Neural progenitor cell (in vitro differentiated cells): ENCODE data around the gene MUC5AC. TPM values are rescaled to one million over a fixed set of nuclear protein-coding genes. Genes with fewer than 3 reads are reported as not detected.

ENCODE experiments used
- DNase-seq: peaks from one replicate; pipeline ENCODE4 v3.0.0-alpha.2; 2016; ENCODE audit warnings: low spot score
- H2AFZ ChIP-seq: fragments of 200-600 bp; sonication (generic); replicated peaks from 2 replicates; pipeline ENCODE4 v1.6.1; 2016; ENCODE audit warnings: antibody characterized with exemption
- H3F3A ChIP-seq: fragments of 200-600 bp; sonication (generic); 2 replicates; pipeline ENCODE4 v1.6.1; 2016; ENCODE audit warnings: antibody characterized with exemption, low read depth
- H3K27ac ChIP-seq: fragments of 200-600 bp; sonication (generic); 2 replicates; pipeline ENCODE4 v1.5.1; 2016; ENCODE audit warnings: mild to moderate bottlenecking
- H3K27me3 ChIP-seq: fragments of 200-600 bp; sonication (generic); 2 replicates; pipeline ENCODE4 v1.6.1; 2016; ENCODE audit warnings: mild to moderate bottlenecking, moderate library complexity
- H3K36me3 ChIP-seq: fragments of 200-600 bp; sonication (generic); 2 replicates; pipeline ENCODE4 v1.5.1; 2016
- H3K4me1 ChIP-seq: fragments of 200-600 bp; sonication (generic); 2 replicates; pipeline ENCODE4 v1.6.1; 2016; ENCODE audit warnings: mixed run types
- H3K4me2 ChIP-seq: fragments of 200-600 bp; sonication (generic); 2 replicates; pipeline ENCODE4 v1.6.1; 2016
- H3K4me3 ChIP-seq: fragments of 200-600 bp; sonication (generic); 2 replicates; pipeline ENCODE4 v1.5.1; 2016
- H3K79me2 ChIP-seq: fragments of 200-600 bp; sonication (generic); 2 replicates; pipeline ENCODE4 v1.6.1; 2016; ENCODE audit warnings: low read depth
- H3K9ac ChIP-seq: fragments of 200-600 bp; sonication (generic); 2 replicates; pipeline ENCODE4 v1.6.1; 2016
- H3K9me3 ChIP-seq: fragments of 200-600 bp; sonication (generic); 2 replicates; pipeline ENCODE4 v1.5.1; 2016; ENCODE audit warnings: low read depth
- H4K20me1 ChIP-seq: fragments of 200-600 bp; sonication (generic); 2 replicates; pipeline ENCODE4 v1.6.1; 2016; ENCODE audit warnings: low read depth
- H3K27ac Mint-ChIP-seq: 3 replicates; pipeline ENCODE4 v1.8.0; 2021; ENCODE audit warnings: mixed read lengths
- H3K27me3 Mint-ChIP-seq: 2 replicates; pipeline ENCODE4 v1.8.0; 2022; ENCODE audit warnings: low read depth, mild to moderate bottlenecking, inconsistent platforms, moderate library complexity, mixed read lengths; ENCODE audit not compliant: insufficient read depth
- H3K36me3 Mint-ChIP-seq: 3 replicates; pipeline ENCODE4 v1.8.0; 2021; ENCODE audit warnings: mixed read lengths
- H3K4me1 Mint-ChIP-seq: 3 replicates; pipeline ENCODE4 v1.8.0; 2021; ENCODE audit warnings: mixed read lengths
- H3K4me3 Mint-ChIP-seq: 3 replicates; pipeline ENCODE4 v1.8.0; 2021; ENCODE audit warnings: mild to moderate bottlenecking, moderate library complexity, mixed read lengths
- H3K9me3 Mint-ChIP-seq: 3 replicates; pipeline ENCODE4 v1.8.0; 2020; ENCODE audit warnings: mixed read lengths
- CTCF ChIP-seq: fragments of 200-600 bp; sonication (generic); IDR thresholded peaks from 2 replicates; pipeline ENCODE4 v1.5.1; 2017; ENCODE audit warnings: antibody characterized with exemption, mild to moderate bottlenecking
- EZH2 ChIP-seq: fragments of 200-600 bp; sonication (generic); IDR thresholded peaks from 2 replicates; pipeline ENCODE4 v1.6.1; 2017; ENCODE audit warnings: antibody characterized with exemption, mild to moderate bottlenecking, moderate library complexity
- EZH2phosphoT487 ChIP-seq: fragments of 200-600 bp; sonication (generic); IDR thresholded peaks from 2 replicates; pipeline ENCODE4 v1.6.1; 2017; ENCODE audit warnings: antibody characterized with exemption
- total RNA-seq: library from RNA; depleted of rRNA; stranded (reverse); fragments of >200 nt; gene quantifications from 2 replicates; pipeline ENCODE4 v1.2.3, GENCODE V29; 2015; ENCODE audit warnings: low replicate concordance

Gene MUC5AC
- total RNA-seq, 1 donor from 2014 or later, result not detected

- Histone ChIP-seq H3K9me3 (no peaks in the 10 kb centered on the region), H3K4me1 (no peaks in the 10 kb centered on the region), H3K36me3 (no peaks in the 10 kb centered on the region), H3K9ac (no peak overlapping the region), H3K27me3 (no peaks in the 10 kb centered on the region), H3F3A (no peaks in the 10 kb centered on the region), H4K20me1 (no peaks in the 10 kb centered on the region), H3K27ac (no peak overlapping the region), H3K4me2 (no peak overlapping the region), H3K4me3 (no peak overlapping the region), H3K79me2 (no peaks in the 10 kb centered on the region), H2AFZ (no peak overlapping the region)
- DNase-seq, result no peak
- Mint-ChIP-seq H3K27me3 (no peaks in the 10 kb centered on the region), H3K4me1 (no peaks in the 10 kb centered on the region), H3K4me3 (no peak overlapping the region), H3K36me3 (no peaks in the 10 kb centered on the region), H3K27ac (no peak overlapping the region), H3K9me3 (no peaks in the 10 kb centered on the region)
- TF ChIP-seq EZH2phosphoT487 (no peak), EZH2 (no peak), CTCF (no peak)
Measured at GRCh38 chr11:1199241-1199750, 41.5 kb downstream of the MUC5AC start.

DNA sequence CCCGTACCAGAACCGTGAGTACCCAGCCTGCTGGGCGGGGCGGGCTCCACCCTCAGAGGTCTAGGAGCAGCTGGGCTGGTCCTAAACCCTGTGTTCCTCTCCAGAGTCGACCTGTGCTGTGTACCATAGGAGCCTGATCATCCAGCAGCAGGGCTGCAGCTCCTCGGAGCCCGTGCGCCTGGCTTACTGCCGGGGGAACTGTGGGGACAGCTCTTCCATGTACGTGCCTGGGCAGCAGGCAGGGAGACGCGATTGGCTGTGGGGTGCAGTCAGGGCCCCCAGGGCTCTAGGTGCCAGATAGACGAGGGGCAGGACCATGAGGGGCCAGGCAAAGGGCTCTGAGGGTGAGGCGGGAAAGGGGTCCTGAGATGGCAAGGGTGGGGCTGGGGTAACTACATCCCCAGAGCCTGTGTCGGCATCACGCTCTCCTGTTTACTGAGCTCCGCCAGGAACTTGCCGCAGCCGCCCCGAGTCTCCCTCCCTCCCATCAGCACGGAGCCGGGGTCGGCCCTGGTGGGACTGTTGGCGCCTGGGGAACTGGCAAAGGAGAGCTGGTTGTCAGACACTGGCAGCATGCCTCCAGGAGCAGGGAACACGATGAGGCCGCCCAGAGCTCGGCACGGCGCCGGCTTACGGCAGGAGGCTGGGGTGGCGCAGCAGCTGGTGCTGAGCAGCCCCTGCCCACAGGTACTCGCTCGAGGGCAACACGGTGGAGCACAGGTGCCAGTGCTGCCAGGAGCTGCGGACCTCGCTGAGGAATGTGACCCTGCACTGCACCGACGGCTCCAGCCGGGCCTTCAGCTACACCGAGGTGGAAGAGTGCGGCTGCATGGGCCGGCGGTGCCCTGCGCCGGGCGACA is 42.2 kb downstream of the MUC5AC start:
- Histone ChIP-seq H3K27ac (no peak overlapping the region), H3K4me2 (no peak overlapping the region), H3K4me1 (no peaks in the 10 kb centered on the region), H2AFZ (no peak overlapping the region), H3K27me3 (no peaks in the 10 kb centered on the region), H4K20me1 (no peaks in the 10 kb centered on the region), H3K9ac (no peak overlapping the region), H3K36me3 (no peaks in the 10 kb centered on the region), H3K79me2 (no peaks in the 10 kb centered on the region), H3F3A (no peaks in the 10 kb centered on the region), H3K4me3 (no peak overlapping the region), H3K9me3 (no peaks in the 10 kb centered on the region)
- Mint-ChIP-seq H3K27me3 (no peaks in the 10 kb centered on the region), H3K9me3 (no peaks in the 10 kb centered on the region), H3K27ac (no peak overlapping the region), H3K36me3 (no peaks in the 10 kb centered on the region), H3K4me3 (no peak overlapping the region), H3K4me1 (no peaks in the 10 kb centered on the region)
- no peak for DNase-seq
- TF ChIP-seq CTCF (no peak), EZH2 (no peak), EZH2phosphoT487 (no peak)

DNA sequence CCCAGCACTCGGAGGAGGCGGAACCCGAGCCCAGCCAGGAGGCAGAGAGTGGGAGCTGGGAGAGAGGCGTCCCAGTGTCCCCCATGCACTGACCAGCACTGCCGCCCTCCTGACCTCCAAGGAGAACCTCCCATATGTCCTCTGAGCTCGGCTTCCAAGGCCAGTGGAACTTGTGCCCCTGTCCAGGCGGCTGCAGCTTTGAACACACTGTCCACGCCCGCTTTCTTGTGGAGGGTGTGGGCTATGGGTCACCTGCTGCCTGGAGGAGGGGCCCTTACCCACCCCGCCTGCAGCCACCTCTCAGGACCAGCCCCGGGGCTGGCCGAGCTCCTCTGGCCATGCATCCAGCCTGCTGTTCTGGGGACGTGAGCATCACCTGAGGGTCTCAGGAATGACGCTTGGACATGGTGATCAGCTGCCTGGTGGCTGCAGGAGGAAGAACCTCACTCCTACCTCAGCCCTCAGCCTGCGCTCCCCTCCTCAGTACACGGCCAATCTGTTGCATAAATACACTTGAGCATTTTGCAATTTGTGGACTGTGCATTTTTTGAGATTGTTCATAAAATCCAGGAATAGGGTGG is 42.9 kb downstream of the MUC5AC start:
- H3K79me2 ChIP-seq, result no peaks in the 10 kb centered on the region
- no peak overlapping the region for H3K27ac Mint-ChIP-seq
- H3K36me3 Mint-ChIP-seq, result no peaks in the 10 kb centered on the region
- no peak overlapping the region for H3K27ac ChIP-seq
- H3K9me3 ChIP-seq, result no peaks in the 10 kb centered on the region
- no peaks in the 10 kb centered on the region for H3K9me3 Mint-ChIP-seq
- H3K4me3 ChIP-seq, result no peak overlapping the region
- TF ChIP-seq EZH2phosphoT487, result no peak
- TF ChIP-seq EZH2, result no peak
- TF ChIP-seq CTCF, result no peak
- no peaks in the 10 kb centered on the region for H3K27me3 Mint-ChIP-seq
- no peak overlapping the region for H3K4me3 Mint-ChIP-seq
- DNase-seq, result no peak
- H3K4me2 ChIP-seq, result no peak overlapping the region
- no peaks in the 10 kb centered on the region for H3K4me1 ChIP-seq
- H3K4me1 Mint-ChIP-seq, result no peaks in the 10 kb centered on the region
- H4K20me1 ChIP-seq, result no peaks in the 10 kb centered on the region
- H3K9ac ChIP-seq, result no peak overlapping the region
- no peaks in the 10 kb centered on the region for H3K36me3 ChIP-seq
- no peak overlapping the region for H2AFZ ChIP-seq
- H3K27me3 ChIP-seq, result no peaks in the 10 kb centered on the region
- H3F3A ChIP-seq, result no peaks in the 10 kb centered on the region
